GM12878 (cell line): ENCODE measurements around the gene GMCL2. TPM values are rescaled to one million over a fixed set of nuclear protein-coding genes. Genes with fewer than 3 reads are reported as not detected.
A peak's percentile ranks its signal among the peaks of the same experiment; 100 is the strongest.

Source experiments
- ATAC-seq: fragments of 200-7000 bp; cut with Tn5 transposase; 3 replicates; pipeline ENCODE4 v1.9.1; 2020; ENCODE audit warnings: mild to moderate bottlenecking, moderate library complexity
- BruUV-seq: library from RNA; stranded (reverse); fragments of 400-500 nt; replicated peaks from 2 replicates; lab custom pipeline; 2021; lab: Mats Ljungman, UMichigan
- CTCF ChIA-PET: fragments of 300-600 bp; sonication (Branson Sonifier 250); formaldehyde crosslinking; extraction: SDS; loops from one replicate; lab custom pipeline; 2021; ENCODE audit warnings: inconsistent platforms; lab: Yijun Ruan, JAX
- POLR2A ChIA-PET: fragments of 350-600 bp; formaldehyde crosslinking; extraction: SDS; loops from one replicate; lab custom pipeline; 2021; ENCODE audit warnings: inconsistent platforms; lab: Charles Lee
- RAD21 ChIA-PET: fragments of 300-600 bp; sonication (Branson Sonifier 250); formaldehyde crosslinking; loops from one replicate; lab custom pipeline; 2023; ENCODE audit warnings: antibody characterized with exemption; ENCODE audit not compliant: unreplicated experiment; lab: Charles Lee
- SMC1A ChIA-PET: fragments of 300-600 bp; sonication (Branson Sonifier 250); formaldehyde crosslinking; loops from one replicate; lab custom pipeline; 2023; ENCODE audit not compliant: unreplicated experiment, uncharacterized antibody; lab: Charles Lee
- DNase-seq: peaks from one replicate; pipeline ENCODE4 v3.0.0-alpha.2; 2011; ENCODE audit warnings: low read depth, low spot score
- FAIRE-seq: peaks from 3 replicates; lab custom pipeline; 2011; peaks lifted over from hg19 to GRCh38; lab: Jason Lieb, UNC
- H2AFZ ChIP-seq: 2 replicates; pipeline ENCODE4 v1.6.0; 2011; ENCODE audit warnings: low read depth, low read length, control low read depth; ENCODE audit not compliant: control insufficient read depth
- H3K27ac ChIP-seq: 2 replicates; pipeline ENCODE4 v1.5.1; 2011; ENCODE audit warnings: control low read depth; ENCODE audit not compliant: control insufficient read depth, insufficient read depth
- H3K27me3 ChIP-seq, 2 experiments: replicated peaks in 1 of 2; 2 replicates each; pipeline versions ENCODE4 v1.6.0 to v1.6.1; 2011; ENCODE audit warnings: low read length in 1 of 2; ENCODE audit not compliant: control insufficient read depth in 2 of 2, insufficient read depth in 2 of 2
- H3K36me3 ChIP-seq, 2 experiments: 2 replicates each; pipeline ENCODE4 v1.5.1; 2011; ENCODE audit warnings: low read length in 1 of 2; ENCODE audit not compliant: control insufficient read depth in 2 of 2, insufficient read depth in 2 of 2
- H3K4me1 ChIP-seq: 2 replicates; pipeline ENCODE4 v1.6.1; 2011; ENCODE audit warnings: mild to moderate bottlenecking, low read length, moderate library complexity, mixed read lengths; ENCODE audit not compliant: control insufficient read depth, insufficient read depth
- H3K4me2 ChIP-seq: 2 replicates; pipeline ENCODE4 v1.6.0; 2011; ENCODE audit warnings: control low read depth; ENCODE audit not compliant: control insufficient read depth, insufficient read depth
- H3K4me3 ChIP-seq: fragments of 200-600 bp; sonication (generic); 2 replicates; pipeline ENCODE4 v1.5.1; 2016
- H3K79me2 ChIP-seq: 2 replicates; pipeline ENCODE4 v1.6.0; 2011; ENCODE audit warnings: low read length; ENCODE audit not compliant: control insufficient read depth, insufficient read depth
- H3K9ac ChIP-seq: 2 replicates; pipeline ENCODE4 v1.8.0; 2011; ENCODE audit warnings: low read length, control low read depth, mixed read lengths; ENCODE audit not compliant: control insufficient read depth, insufficient read depth
- H3K9me3 ChIP-seq: replicated peaks from 3 replicates; pipeline ENCODE4 v1.5.1; 2011; ENCODE audit warnings: mild to moderate bottlenecking, low read length; ENCODE audit not compliant: control insufficient read depth, insufficient read depth
- H4K20me1 ChIP-seq: 2 replicates; pipeline ENCODE4 v1.6.0; 2011; ENCODE audit not compliant: control insufficient read depth, insufficient read depth
- BCL3 ChIP-seq: IDR thresholded peaks from 2 replicates; pipeline ENCODE4 v1.6.1; 2011; ENCODE audit warnings: borderline replicate concordance, low read depth, mild to moderate bottlenecking, moderate library complexity, low read length; ENCODE audit not compliant: insufficient read depth, poor library complexity, severe bottlenecking
- EGR1 ChIP-seq, 2 experiments: IDR thresholded peaks; 1 replicate in 1 of 2; 2 replicates in 1 of 2; pipeline ENCODE4 v1.6.1; 2011 to 2012; ENCODE audit warnings: low read depth in 2 of 2, low read length in 2 of 2, borderline replicate concordance in 1 of 2, mild to moderate bottlenecking in 1 of 2, moderate library complexity in 1 of 2
- HCFC1 ChIP-seq: fragments of 150-350 bp; IDR thresholded peaks from 2 replicates; pipeline ENCODE4 v1.6.1; 2014; ENCODE audit warnings: low read length
- HSF1 ChIP-seq: fragments of 150-350 bp; IDR thresholded peaks from 2 replicates; pipeline ENCODE4 v1.6.1; 2014; ENCODE audit warnings: mild to moderate bottlenecking, low read depth, low read length
- IRF5 ChIP-seq: fragments of 450-650 bp; IDR thresholded peaks from 2 replicates; pipeline ENCODE4 v1.6.1; 2017; ENCODE audit warnings: borderline replicate concordance
- MEF2A ChIP-seq: IDR thresholded peaks from 2 replicates; pipeline ENCODE4 v1.6.1; 2011; ENCODE audit warnings: low read depth, mild to moderate bottlenecking, low read length, moderate library complexity; ENCODE audit not compliant: insufficient read depth
- MLLT1 ChIP-seq: fragments of 450-650 bp; IDR thresholded peaks from 2 replicates; pipeline ENCODE4 v1.6.1; 2016; ENCODE audit warnings: mild to moderate bottlenecking
- SMAD5 ChIP-seq: IDR thresholded peaks from 2 replicates; pipeline ENCODE4 v1.6.1; 2016; ENCODE audit warnings: antibody characterized with exemption, low read depth
- SUZ12 ChIP-seq: fragments of 200-600 bp; sonication (generic); IDR thresholded peaks from one replicate; pipeline ENCODE4 v1.6.1; 2018; ENCODE audit warnings: antibody characterized with exemption, mild to moderate bottlenecking; ENCODE audit not compliant: unreplicated experiment
- ZNF384 ChIP-seq: IDR thresholded peaks from 2 replicates; pipeline ENCODE4 v1.6.1; 2012; ENCODE audit warnings: low read depth, mild to moderate bottlenecking, low read length, improper control_type of control experiment, borderline replicate concordance
- ZNF592 ChIP-seq: fragments of 450-650 bp; IDR thresholded peaks from 2 replicates; pipeline ENCODE4 v1.6.1; 2017; ENCODE audit warnings: mild to moderate bottlenecking, moderate library complexity
- WGBS: methylation state at CpG from one replicate; pipeline ENCODE4 v1.1.6; 2016; ENCODE audit warnings: low lambda C conversion rate; ENCODE audit not compliant: insufficient replicate concordance, insufficient coverage; ENCODE audit errors: missing lambda C conversion rate; 5-methylcytosine and 5-hydroxymethylcytosine counted together
- in situ Hi-C: fragments of 300-500 bp; cut with MboI; formaldehyde crosslinking; loops from 9 replicates; pipeline ENCODE4 v1.14.3; 2018; ENCODE audit warnings: mixed read lengths
- intact Hi-C: fragments of 100-400 bp; cut with micrococcal nuclease; formaldehyde crosslinking; loops from one replicate; pipeline ENCODE4 v1.14.2; 2022; ENCODE audit not compliant: unreplicated experiment
- polyA plus RNA-seq, 11 experiments: library from polyadenylated mRNA; depleted of rRNA in 4 of 11; unstranded in 6 of 11; stranded (reverse) in 5 of 11; fragments of >200 nt; fragmentation: Nextera tagmentation in 4 of 11; fragmentation: Illumina TruSeq in 1 of 11; extraction: Ambion mirVana in 4 of 11; extraction: Trizol in 1 of 11; gene quantifications; 1 replicate in 1 of 11; 2 replicates in 10 of 11; pipeline versions ENCODE4 v1.2.1 to v1.2.3, GENCODE V29; 2011 to 2016; ENCODE audit warnings: inconsistent platforms in 2 of 11, missing spikeins in 2 of 11, low read depth in 1 of 11
- total RNA-seq, 4 experiments: library from RNA; depleted of rRNA in 3 of 4; stranded (reverse); fragments of >200 nt in 3 of 4; fragmentation: Illumina TruSeq in 1 of 4; extraction: Trizol in 1 of 4; gene quantifications; 2 replicates each; pipeline versions ENCODE4 v1.2.1 to v1.2.3, GENCODE V29; 2013 to 2021

The GMCL2 gene
- total and polyA plus RNA-seq, 10 of the 15 experiments (the other 5 are each of a cell fraction or from before 2014, with no cell fraction given), result 0.07 TPM; not detected in 9

GRCh38 chr5:178229861-178230260, 42.7 kb upstream of the GMCL2 start:
- H3K9ac ChIP-seq, result no peak overlapping the region
- in situ Hi-C loops, result no loop called here
- H3K36me3 ChIP-seq, result peaks cover 1 to 8% of the 10 kb centered on the region in 2 experiments
- TF ChIP-seq BCL3, result no peak
- TF ChIP-seq HSF1, result no peak
- TF ChIP-seq MLLT1, result no peak
- TF ChIP-seq ZNF384, result no peak
- TF ChIP-seq EGR1 (IDR thresholded peaks at IDR 0.05; ENCODE audit: borderline replicate concordance in 1 of 2, low read depth in 2 of 2, low read length in 2 of 2), result no peak
- no peak for TF ChIP-seq ZNF592
- TF ChIP-seq SUZ12, result no peak
- TF ChIP-seq SMAD5, result no peak
- no peak for TF ChIP-seq MEF2A
- TF ChIP-seq IRF5, result no peak
- no peak for TF ChIP-seq HCFC1

More at GRCh38 chr5:178229861-178230260, 42.7 kb upstream of the GMCL2 start:
- peaks cover 29% of the 10 kb centered on the region for H3K79me2 ChIP-seq
- peaks cover 12% of the 10 kb centered on the region for H3K4me1 ChIP-seq
- H3K27ac ChIP-seq, result no peak overlapping the region
- no peak for DNase-seq
- H3K4me2 ChIP-seq, result peak overlapping the region; percentile 100
- CTCF ChIA-PET, result no interaction called here
- H3K27me3 ChIP-seq, result no peaks in the 10 kb centered on the region
- RAD21 ChIA-PET, result no interaction called here
- SMC1A ChIA-PET, result no interaction called here
- FAIRE-seq, result no peak
- POLR2A ChIA-PET, result interaction anchor here (2.0 kb wide), 1 partner anchor 26 kb away, joined by 11 read pairs; the partner anchor contains the start of gene HNRNPAB
- H4K20me1 ChIP-seq, result no peaks in the 10 kb centered on the region
- no TSS peak for BruUV-seq
- no peak overlapping the region for H3K4me3 ChIP-seq
- H3K9me3 ChIP-seq, result no peaks in the 10 kb centered on the region
- H2AFZ ChIP-seq, result no peak overlapping the region
- no peak for ATAC-seq
- intact Hi-C loops, result no loop called here
- WGBS, result 87% methylated on average over 10 of the region's 10 CpGs
